MCF 10A (cell line): ENCODE data around the gene C4orf50. TPM values are rescaled to one million over a fixed set of nuclear protein-coding genes. Genes with fewer than 3 reads are reported as not detected.

Experiments
- BruUV-seq: library from RNA; stranded (reverse); fragments of 400-500 nt; replicated peaks from 2 replicates; lab custom pipeline; 2021; lab: Mats Ljungman, UMichigan
- CTCF ChIA-PET: fragments of 300-600 bp; sonication (Branson Sonifier 250); formaldehyde crosslinking; extraction: SDS; loops from one replicate; lab custom pipeline; 2021; ENCODE audit warnings: antibody characterized with exemption, inconsistent platforms; lab: Yijun Ruan, JAX
- POLR2A ChIA-PET: fragments of 300-600, 350-650 bp; sonication (Branson Sonifier 250); formaldehyde crosslinking; extraction: SDS; loops from one replicate; lab custom pipeline; 2020; ENCODE audit warnings: antibody characterized with exemption, inconsistent platforms; lab: Yijun Ruan, JAX
- DNase-seq: peaks from one replicate; pipeline ENCODE4 v3.0.0-alpha.2; 2018; ENCODE audit not compliant: unreplicated experiment
- H3K27ac Mint-ChIP-seq: one replicate; pipeline ENCODE4 v1.8.0; 2022; ENCODE audit warnings: mild to moderate bottlenecking, low read depth, mixed read lengths; ENCODE audit not compliant: unreplicated experiment
- H3K27me3 Mint-ChIP-seq: one replicate; pipeline ENCODE4 v1.8.0; 2022; ENCODE audit warnings: mixed read lengths; ENCODE audit not compliant: insufficient read depth, unreplicated experiment
- H3K36me3 Mint-ChIP-seq: one replicate; pipeline ENCODE4 v1.8.0; 2022; ENCODE audit warnings: mild to moderate bottlenecking, moderate library complexity, mixed read lengths; ENCODE audit not compliant: insufficient read depth, unreplicated experiment
- H3K4me1 Mint-ChIP-seq: one replicate; pipeline ENCODE4 v1.8.0; 2022; ENCODE audit warnings: mixed read lengths; ENCODE audit not compliant: insufficient read depth, unreplicated experiment
- H3K4me3 Mint-ChIP-seq: one replicate; pipeline ENCODE4 v1.8.0; 2022; ENCODE audit warnings: mild to moderate bottlenecking, moderate library complexity, mixed read lengths; ENCODE audit not compliant: unreplicated experiment
- H3K9me3 Mint-ChIP-seq: one replicate; pipeline ENCODE4 v1.8.0; 2022; ENCODE audit warnings: mixed read lengths; ENCODE audit not compliant: unreplicated experiment
- intact Hi-C: fragments of 100-400 bp; cut with micrococcal nuclease; formaldehyde crosslinking; loops from 2 replicates; pipeline ENCODE4 v1.14.1; 2022
- total RNA-seq: library from RNA; stranded (reverse); gene quantifications from 2 replicates; pipeline ENCODE4 v1.2.3, GENCODE V29; 2022
- TF ChIP-seq, protein P1 (sequence below): fragments of 200-600 bp; IDR thresholded peaks from one replicate; pipeline ENCODE4 v1.8.0; 2022; ENCODE audit warnings: antibody characterized with exemption, mild to moderate bottlenecking; ENCODE audit not compliant: unreplicated experiment

Gene C4orf50
- total RNA-seq, 1 experiment from 2014 or later = not detected

DNA sequence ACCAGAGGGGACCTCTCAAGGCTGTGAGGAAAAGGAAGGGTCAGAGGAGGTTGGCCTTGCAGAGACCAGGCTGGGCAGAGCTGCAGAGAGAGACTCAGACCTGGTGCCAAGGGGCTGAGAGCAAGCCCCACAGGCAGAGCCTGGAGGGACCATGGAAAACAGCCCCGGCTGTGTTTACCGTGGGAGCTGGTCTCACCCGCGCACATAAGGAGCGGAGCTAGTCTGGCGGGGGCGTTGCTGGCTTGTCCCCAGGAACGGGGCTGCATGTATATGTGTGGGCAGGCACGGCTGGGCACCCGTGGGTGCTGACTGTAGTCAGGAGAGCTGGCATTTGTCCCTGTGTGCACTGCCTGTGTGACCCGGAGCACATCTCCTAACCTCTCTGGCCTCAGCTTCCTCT lies 45.7 kb downstream of the C4orf50 start:
- intact Hi-C loops = no loop called here
- peaks cover 13% of the 10 kb centered on the region for H3K9me3 Mint-ChIP-seq

DNA sequence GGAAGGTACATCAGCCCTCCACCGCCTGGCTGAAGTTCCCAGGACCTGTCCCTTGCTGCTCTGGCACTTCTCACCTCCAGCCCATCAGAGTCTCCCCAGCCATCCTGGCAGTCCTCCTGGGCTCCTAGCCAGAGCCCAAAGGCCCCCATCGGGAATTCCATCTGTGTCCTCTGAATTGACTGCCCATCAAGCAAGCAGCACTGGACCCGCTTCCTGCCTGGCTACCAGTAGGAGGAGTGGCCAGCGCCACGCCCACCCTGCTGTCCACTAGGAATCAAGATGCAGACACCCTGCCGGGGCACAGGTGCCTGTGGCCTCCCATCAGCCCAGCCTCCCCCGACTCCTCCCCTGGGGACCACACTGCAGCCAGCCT lies 47.2 kb downstream of the C4orf50 start:
- no peak for DNase-seq
- ChIA-PET CTCF (interaction anchor here (1.1 kb wide), 1 partner anchor 9 kb away, joined by 3 read pairs; no protein-coding TSS in a partner anchor), POLR2A (no interaction called here)
- Mint-ChIP-seq H3K27me3 (no peaks in the 10 kb centered on the region), H3K4me3 (no peak overlapping the region), H3K4me1 (no peaks in the 10 kb centered on the region), H3K27ac (no peak overlapping the region), H3K36me3 (peaks cover 5% of the 10 kb centered on the region), H3K9me3 (peaks cover 13% of the 10 kb centered on the region)
- TF ChIP-seq, protein P1, sequence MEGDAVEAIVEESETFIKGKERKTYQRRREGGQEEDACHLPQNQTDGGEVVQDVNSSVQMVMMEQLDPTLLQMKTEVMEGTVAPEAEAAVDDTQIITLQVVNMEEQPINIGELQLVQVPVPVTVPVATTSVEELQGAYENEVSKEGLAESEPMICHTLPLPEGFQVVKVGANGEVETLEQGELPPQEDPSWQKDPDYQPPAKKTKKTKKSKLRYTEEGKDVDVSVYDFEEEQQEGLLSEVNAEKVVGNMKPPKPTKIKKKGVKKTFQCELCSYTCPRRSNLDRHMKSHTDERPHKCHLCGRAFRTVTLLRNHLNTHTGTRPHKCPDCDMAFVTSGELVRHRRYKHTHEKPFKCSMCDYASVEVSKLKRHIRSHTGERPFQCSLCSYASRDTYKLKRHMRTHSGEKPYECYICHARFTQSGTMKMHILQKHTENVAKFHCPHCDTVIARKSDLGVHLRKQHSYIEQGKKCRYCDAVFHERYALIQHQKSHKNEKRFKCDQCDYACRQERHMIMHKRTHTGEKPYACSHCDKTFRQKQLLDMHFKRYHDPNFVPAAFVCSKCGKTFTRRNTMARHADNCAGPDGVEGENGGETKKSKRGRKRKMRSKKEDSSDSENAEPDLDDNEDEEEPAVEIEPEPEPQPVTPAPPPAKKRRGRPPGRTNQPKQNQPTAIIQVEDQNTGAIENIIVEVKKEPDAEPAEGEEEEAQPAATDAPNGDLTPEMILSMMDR = no peak
- BruUV-seq = no TSS peak
- intact Hi-C loops = no loop called here

More for the DNA sequence above, 45.7 kb downstream of the C4orf50 start:
- Mint-ChIP-seq H3K4me1 (no peaks in the 10 kb centered on the region), H3K27ac (no peak overlapping the region), H3K27me3 (no peaks in the 10 kb centered on the region), H3K4me3 (no peak overlapping the region), H3K36me3 (peaks cover 5% of the 10 kb centered on the region)
- TF ChIP-seq, protein P1 = no peak
- POLR2A ChIA-PET = no interaction called here
- CTCF ChIA-PET = interaction anchor here (1.1 to 1.9 kb wide), 2 partner anchors 25 to 102 kb away, joined by 3 to 8 read pairs; no protein-coding TSS in a partner anchor
- DNase-seq = no peak
- BruUV-seq = no TSS peak

DNA sequence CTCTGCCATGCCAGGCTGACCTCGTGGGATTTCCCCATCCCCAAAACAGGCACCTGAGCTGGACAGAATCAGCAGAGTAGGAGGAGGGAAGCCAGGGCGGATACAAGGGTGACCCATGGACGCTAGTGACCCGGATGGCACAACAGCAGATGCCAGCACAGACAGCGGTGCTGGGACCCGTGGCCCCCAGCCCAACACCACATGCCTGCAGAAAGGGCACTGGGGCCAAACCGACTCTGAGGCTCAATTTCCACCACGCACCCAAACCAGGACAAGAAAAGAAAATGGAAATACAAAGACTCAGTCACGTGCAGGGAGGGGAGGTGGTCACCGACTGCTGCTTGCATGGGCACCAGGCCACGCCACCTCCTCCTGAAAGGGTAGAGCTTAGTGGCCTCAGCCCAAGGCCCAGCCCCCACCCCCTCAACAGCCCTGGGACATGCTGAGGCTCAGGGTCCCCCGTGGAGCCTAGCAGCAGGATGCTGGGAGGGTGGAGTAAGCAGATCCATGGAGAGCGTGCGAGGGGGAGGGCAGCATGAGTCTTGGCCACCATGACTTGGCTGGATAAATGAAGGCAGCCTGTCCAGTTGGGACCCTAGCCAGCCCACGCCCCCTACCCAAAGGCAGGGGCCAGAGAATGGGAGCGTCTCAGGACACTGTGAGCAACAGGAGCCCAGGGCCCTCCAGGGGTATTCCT lies 47.7 kb downstream of the C4orf50 start:
- H3K27ac Mint-ChIP-seq = no peak overlapping the region
- TF ChIP-seq, protein P1 = no peak
- H3K4me3 Mint-ChIP-seq = no peak overlapping the region
- intact Hi-C loops = no loop called here
- BruUV-seq = no TSS peak
- no peaks in the 10 kb centered on the region for H3K4me1 Mint-ChIP-seq
- peaks cover 5% of the 10 kb centered on the region for H3K36me3 Mint-ChIP-seq
- H3K27me3 Mint-ChIP-seq = no peaks in the 10 kb centered on the region
- no peak for DNase-seq
- CTCF ChIA-PET = no interaction called here
- H3K9me3 Mint-ChIP-seq = peaks cover 13% of the 10 kb centered on the region
- POLR2A ChIA-PET = no interaction called here

DNA sequence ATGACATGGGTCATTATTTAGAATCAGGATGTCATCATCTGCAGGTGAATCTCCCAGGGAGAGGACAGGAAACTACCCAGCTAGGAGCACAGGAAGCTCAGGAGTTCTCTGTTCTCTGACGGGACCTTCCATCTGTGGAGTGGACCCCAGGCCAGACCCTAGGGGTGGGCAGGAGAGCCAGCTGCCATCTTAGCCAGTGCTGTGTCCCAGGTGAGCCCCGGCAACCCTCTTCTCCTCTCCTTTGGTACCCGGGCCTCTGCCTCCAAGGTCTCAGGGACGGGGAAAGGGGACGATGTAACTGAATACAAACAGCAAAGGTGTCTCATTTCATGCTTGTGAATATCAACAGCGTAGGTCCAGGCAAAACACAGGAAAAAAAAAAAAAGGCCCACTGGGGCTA lies 48.5 kb downstream of the C4orf50 start:
- intact Hi-C loops = loop anchor here (1.0 kb wide), 1 partner anchor 18 kb away; no protein-coding TSS in a partner anchor
- POLR2A ChIA-PET = no interaction called here
- no peaks in the 10 kb centered on the region for H3K4me1 Mint-ChIP-seq
- no peak for DNase-seq
- no TSS peak for BruUV-seq
- TF ChIP-seq, protein P1 = no peak
- H3K27ac Mint-ChIP-seq = no peak overlapping the region
- H3K9me3 Mint-ChIP-seq = peaks cover 13% of the 10 kb centered on the region
- CTCF ChIA-PET = no interaction called here
- no peaks in the 10 kb centered on the region for H3K27me3 Mint-ChIP-seq
- H3K36me3 Mint-ChIP-seq = peaks cover 4% of the 10 kb centered on the region
- no peak overlapping the region for H3K4me3 Mint-ChIP-seq
